HepG2 (cell line): ENCODE measurements around the gene TTC24. TPM values are rescaled to one million over a fixed set of nuclear protein-coding genes. Genes with fewer than 3 reads are reported as not detected.

Experiments used
- BHLHE40 ChIP-seq: IDR thresholded peaks from 2 replicates; pipeline ENCODE4 v1.6.1; 2011; ENCODE audit warnings: low read length, improper control_type of control experiment
- BRF2 ChIP-seq: sonication (generic); formaldehyde crosslinking; IDR thresholded peaks from 2 replicates; pipeline ENCODE4 v1.8.1; 2022; ENCODE audit warnings: mild to moderate bottlenecking, missing genetic modification reagents
- CENPX ChIP-seq: sonication (generic); formaldehyde crosslinking; IDR thresholded peaks from 2 replicates; pipeline ENCODE4 v1.9.0; 2021; ENCODE audit warnings: mild to moderate bottlenecking, missing genetic modification reagents, moderate library complexity
- GPN1 ChIP-seq: sonication (generic); formaldehyde crosslinking; IDR thresholded peaks from 2 replicates; pipeline ENCODE4 v1.5.1; 2020; ENCODE audit warnings: missing genetic modification reagents, borderline replicate concordance
- HMGA1 ChIP-seq: sonication (generic); formaldehyde crosslinking; conservative IDR thresholded peaks from 2 replicates; pipeline ENCODE4 v1.4.0; 2020; ENCODE audit warnings: missing genetic modification reagents
- IRF2 ChIP-seq: IDR thresholded peaks from 2 replicates; pipeline ENCODE4 v1.6.1; 2018; ENCODE audit warnings: missing genetic modification reagents, missing compliant biosample characterization
- MTF1 ChIP-seq: sonication (generic); formaldehyde crosslinking; IDR thresholded peaks from 2 replicates; pipeline ENCODE4 v1.5.0; 2020; ENCODE audit warnings: missing genetic modification reagents
- PCBP1 ChIP-seq: fragments of 200-400 bp; formaldehyde crosslinking; IDR thresholded peaks from 2 replicates; pipeline ENCODE4 v1.6.1; 2017; ENCODE audit warnings: mild to moderate bottlenecking, low read depth, low read length, borderline replicate concordance
- PITX1 ChIP-seq: sonication (generic); formaldehyde crosslinking; IDR thresholded peaks from 2 replicates; pipeline ENCODE4 v1.5.1; 2020; ENCODE audit warnings: mild to moderate bottlenecking, missing genetic modification reagents
- RFX3 ChIP-seq: IDR thresholded peaks from 2 replicates; pipeline ENCODE4 v1.6.1; 2016; ENCODE audit warnings: missing biosample characterization, missing genetic modification reagents
- SMAD1 ChIP-seq: sonication (generic); formaldehyde crosslinking; IDR thresholded peaks from 2 replicates; pipeline ENCODE4 v1.4.0; 2020; ENCODE audit warnings: missing genetic modification reagents, low read depth, mild to moderate bottlenecking, borderline replicate concordance
- SMYD3 ChIP-seq: sonication (generic); formaldehyde crosslinking; IDR thresholded peaks from 2 replicates; pipeline ENCODE4 v1.8.1; 2023; ENCODE audit warnings: mild to moderate bottlenecking, missing genetic modification reagents
- TRIM22 ChIP-seq: fragments of 450-650 bp; IDR thresholded peaks from 2 replicates; pipeline ENCODE4 v1.6.1; 2017
- ZNF121 ChIP-seq: sonication (generic); formaldehyde crosslinking; IDR thresholded peaks from 2 replicates; pipeline ENCODE4 v1.5.0; 2020; ENCODE audit warnings: mild to moderate bottlenecking, missing genetic modification reagents
- ZNF180 ChIP-seq: sonication (generic); formaldehyde crosslinking; IDR thresholded peaks from 2 replicates; pipeline ENCODE4 v1.4.0; 2020; ENCODE audit warnings: low read depth, missing genetic modification reagents, borderline replicate concordance
- ZNF235 ChIP-seq: sonication (generic); formaldehyde crosslinking; IDR thresholded peaks from 2 replicates; pipeline ENCODE4 v1.8.1; 2023; ENCODE audit warnings: mild to moderate bottlenecking, missing genetic modification reagents, borderline replicate concordance
- ZNF562 ChIP-seq: sonication (generic); formaldehyde crosslinking; IDR thresholded peaks from 2 replicates; pipeline ENCODE4 v1.8.0; 2022; ENCODE audit warnings: missing genetic modification reagents, borderline replicate concordance
- ZNF570 ChIP-seq: sonication (generic); formaldehyde crosslinking; IDR thresholded peaks from 2 replicates; pipeline ENCODE4 v1.4.0; 2020; ENCODE audit warnings: mild to moderate bottlenecking, missing genetic modification reagents, borderline replicate concordance
- ZNF607 ChIP-seq: sonication (generic); formaldehyde crosslinking; IDR thresholded peaks from 2 replicates; pipeline ENCODE4 v1.5.1; 2020; ENCODE audit warnings: missing genetic modification reagents, mild to moderate bottlenecking, borderline replicate concordance
- ZNF768 ChIP-seq: sonication (generic); formaldehyde crosslinking; IDR thresholded peaks from 2 replicates; pipeline ENCODE4 v1.4.0; 2020; ENCODE audit warnings: missing genetic modification reagents
- ZNF775 ChIP-seq: sonication (generic); formaldehyde crosslinking; IDR thresholded peaks from 2 replicates; pipeline ENCODE4 v1.4.0; 2020; ENCODE audit warnings: missing genetic modification reagents, mild to moderate bottlenecking, moderate library complexity, borderline replicate concordance
- ZNF781 ChIP-seq: sonication (generic); formaldehyde crosslinking; IDR thresholded peaks from 2 replicates; pipeline ENCODE4 v1.5.1; 2020; ENCODE audit warnings: borderline replicate concordance, mild to moderate bottlenecking, missing genetic modification reagents; ENCODE audit errors: not compliant biosample characterization
- ZSCAN20 ChIP-seq: sonication (generic); formaldehyde crosslinking; IDR thresholded peaks from 2 replicates; pipeline ENCODE4 v1.4.0; 2020; ENCODE audit warnings: missing genetic modification reagents, mild to moderate bottlenecking, borderline replicate concordance
- polyA plus RNA-seq, 8 experiments: library from polyadenylated mRNA; depleted of rRNA in 3 of 8; stranded (reverse) in 7 of 8; unstranded in 1 of 8; fragments of >200 nt; fragmentation: Illumina TruSeq in 4 of 8; extraction: Trizol in 4 of 8; gene quantifications; 2 replicates each; pipeline versions ENCODE4 v1.2.1 to v1.2.3, GENCODE V29; 2011 to 2016; ENCODE audit warnings: low read depth in 4 of 8, missing spikeins in 1 of 8, mixed read lengths in 1 of 8; ENCODE audit not compliant: insufficient read depth in 1 of 8
- total RNA-seq, 5 experiments: library from RNA; depleted of rRNA; stranded (reverse); fragments of >200 nt; fragmentation: Illumina TruSeq; extraction: Trizol; gene quantifications; 2 replicates each; pipeline ENCODE4 v1.2.3, GENCODE V29; 2016; ENCODE audit warnings: low read depth in 1 of 5
- TF ChIP-seq, protein P1 (sequence below): IDR thresholded peaks from 2 replicates; pipeline ENCODE4 v1.6.1; 2016; ENCODE audit warnings: low read depth
- TF ChIP-seq, protein P2 (sequence below): sonication (generic); formaldehyde crosslinking; IDR thresholded peaks from 2 replicates; pipeline ENCODE4 v1.4.0; 2020; ENCODE audit warnings: missing genetic modification reagents

TTC24 gene
- total and polyA plus RNA-seq, 2 of the 13 experiments (the other 11 are each of a cell fraction or from before 2014, with no cell fraction given), result 0.13 to 0.18 TPM

- TF ChIP-seq IRF2 (CRISPR knock-in tag) (no peak), ZNF121 (no peak), SMAD1 (CRISPR knock-in tag) (no peak; the same call in 1 of the 2 replicates), ZNF781 (no peak), TRIM22 (no peak), ZNF570 (CRISPR knock-in tag) (no peak), BRF2 (CRISPR knock-in tag) (no peak), ZNF562 (CRISPR knock-in tag) (no peak), ZNF607 (CRISPR knock-in tag) (peak; percentile 56; the same call in 1 of the 2 replicates), GPN1 (CRISPR knock-in tag) (no peak), HMGA1 (CRISPR knock-in tag) (no peak), SMYD3 (no peak), PITX1 (CRISPR knock-in tag) (no peak), MTF1 (no peak), ZNF235 (no peak), BHLHE40 (no peak), ZNF775 (CRISPR knock-in tag) (no peak), RFX3 (CRISPR knock-in tag) (peak; percentile 73), PCBP1 (no peak), ZSCAN20 (CRISPR knock-in tag) (no peak), ZNF180 (peak; percentile 35; the same call in 1 of the 2 replicates), ZNF768 (0 out of 2 replicates have a peak, but pooled peaks have one; percentile 52), CENPX (CRISPR knock-in tag) (no peak)
- TF ChIP-seq, protein P1, sequence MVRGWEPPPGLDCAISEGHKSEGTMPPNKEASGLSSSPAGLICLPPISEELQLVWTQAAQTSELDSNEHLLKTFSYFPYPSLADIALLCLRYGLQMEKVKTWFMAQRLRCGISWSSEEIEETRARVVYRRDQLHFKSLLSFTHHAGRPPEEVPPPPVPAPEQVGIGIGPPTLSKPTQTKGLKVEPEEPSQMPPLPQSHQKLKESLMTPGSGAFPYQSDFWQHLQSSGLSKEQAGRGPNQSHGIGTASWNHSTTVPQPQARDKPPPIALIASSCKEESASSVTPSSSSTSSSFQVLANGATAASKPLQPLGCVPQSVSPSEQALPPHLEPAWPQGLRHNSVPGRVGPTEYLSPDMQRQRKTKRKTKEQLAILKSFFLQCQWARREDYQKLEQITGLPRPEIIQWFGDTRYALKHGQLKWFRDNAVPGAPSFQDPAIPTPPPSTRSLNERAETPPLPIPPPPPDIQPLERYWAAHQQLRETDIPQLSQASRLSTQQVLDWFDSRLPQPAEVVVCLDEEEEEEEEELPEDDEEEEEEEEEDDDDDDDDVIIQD (CRISPR knock-in tag), result no peak; the same call in 1 of the 2 replicates
- TF ChIP-seq, protein P2, sequence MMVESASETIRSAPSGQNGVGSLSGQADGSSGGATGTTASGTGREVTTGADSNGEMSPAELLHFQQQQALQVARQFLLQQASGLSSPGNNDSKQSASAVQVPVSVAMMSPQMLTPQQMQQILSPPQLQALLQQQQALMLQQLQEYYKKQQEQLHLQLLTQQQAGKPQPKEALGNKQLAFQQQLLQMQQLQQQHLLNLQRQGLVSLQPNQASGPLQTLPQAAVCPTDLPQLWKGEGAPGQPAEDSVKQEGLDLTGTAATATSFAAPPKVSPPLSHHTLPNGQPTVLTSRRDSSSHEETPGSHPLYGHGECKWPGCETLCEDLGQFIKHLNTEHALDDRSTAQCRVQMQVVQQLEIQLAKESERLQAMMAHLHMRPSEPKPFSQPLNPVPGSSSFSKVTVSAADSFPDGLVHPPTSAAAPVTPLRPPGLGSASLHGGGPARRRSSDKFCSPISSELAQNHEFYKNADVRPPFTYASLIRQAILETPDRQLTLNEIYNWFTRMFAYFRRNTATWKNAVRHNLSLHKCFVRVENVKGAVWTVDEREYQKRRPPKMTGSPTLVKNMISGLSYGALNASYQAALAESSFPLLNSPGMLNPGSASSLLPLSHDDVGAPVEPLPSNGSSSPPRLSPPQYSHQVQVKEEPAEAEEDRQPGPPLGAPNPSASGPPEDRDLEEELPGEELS (CRISPR knock-in tag), result no peak
Measured at GRCh38 chr1:156601122-156601830, 21.8 kb downstream of the TTC24 start, which contains the start of gene GPATCH4 (continued).
